ENCODE data around the gene TACR2.

The TACR2 gene

GRCh38 chr10:69400936-69401335, 15.8 kb downstream of the TACR2 start:
- no peak for DNase-seq

GRCh38 chr10:69398466-69398865, 18.3 kb downstream of the TACR2 start:
- DNase-seq: no peak

GRCh38 chr10:69397972-69398371, 18.7 kb downstream of the TACR2 start:
- no peak for DNase-seq

- no peak for DNase-seq
These were observed 22.7 kb downstream of the TACR2 start for GRCh38 chr10:69394020-69394419.

GRCh38 chr10:69392481-69393000, 24.2 kb downstream of the TACR2 start:
- peak; percentile 79 for DNase-seq

GRCh38 chr10:69391158-69391557, 25.6 kb downstream of the TACR2 start:
- DNase-seq: no peak

GRCh38 chr10:69389827-69390490, 26.8 kb downstream of the TACR2 start:
- no peak for DNase-seq

- DNase-seq: no peak
These were observed 28.2 kb downstream of the TACR2 start for GRCh38 chr10:69388488-69388887.

GRCh38 chr10:69387500-69387899, 29.2 kb downstream of the TACR2 start:
- no peak for DNase-seq

- no peak for DNase-seq
These were observed 31.0 kb downstream of the TACR2 start for GRCh38 chr10:69385454-69386350.

- DNase-seq: no peak
These were observed 32.4 kb downstream of the TACR2 start for GRCh38 chr10:69384320-69384719.

- no peak for DNase-seq
These were observed 33.2 kb downstream of the TACR2 start for GRCh38 chr10:69383558-69383957.

GRCh38 chr10:69382382-69383117, 34.2 kb downstream of the TACR2 start:
- no peak for DNase-seq

GRCh38 chr10:69379800-69380199, 36.9 kb downstream of the TACR2 start:
- no peak for DNase-seq

- no peak for DNase-seq
These were observed 38.8 kb downstream of the TACR2 start for GRCh38 chr10:69377933-69378332.

GRCh38 chr10:69377191-69377590, 39.5 kb downstream of the TACR2 start:
- no peak for DNase-seq

GRCh38 chr10:69376662-69377061, 40.1 kb downstream of the TACR2 start:
- DNase-seq: no peak

GRCh38 chr10:69375307-69376151, 41.2 kb downstream of the TACR2 start:
- DNase-seq: no peak

- DNase-seq: no peak
These were observed 41.8 kb downstream of the TACR2 start for GRCh38 chr10:69374931-69375306.

GRCh38 chr10:69374242-69374641, 42.5 kb downstream of the TACR2 start:
- no peak for DNase-seq

- no peak for DNase-seq
These were observed 44.4 kb downstream of the TACR2 start for GRCh38 chr10:69372126-69372980.

All from activated CD8-positive, alpha-beta memory T cell treated with anti-CD3 and anti-CD28 coated beads, Interleukin-2, amount 50 U/mL, for 4 hours (primary cell).